ENCODE measurements around the gene ADGRG1. TPM values are rescaled to one million over a fixed set of nuclear protein-coding genes. Genes with fewer than 3 reads are reported as not detected.

ADGRG1 gene
- total RNA-seq, 2 donors from 2014 or later: 0.64 TPM

DNA sequence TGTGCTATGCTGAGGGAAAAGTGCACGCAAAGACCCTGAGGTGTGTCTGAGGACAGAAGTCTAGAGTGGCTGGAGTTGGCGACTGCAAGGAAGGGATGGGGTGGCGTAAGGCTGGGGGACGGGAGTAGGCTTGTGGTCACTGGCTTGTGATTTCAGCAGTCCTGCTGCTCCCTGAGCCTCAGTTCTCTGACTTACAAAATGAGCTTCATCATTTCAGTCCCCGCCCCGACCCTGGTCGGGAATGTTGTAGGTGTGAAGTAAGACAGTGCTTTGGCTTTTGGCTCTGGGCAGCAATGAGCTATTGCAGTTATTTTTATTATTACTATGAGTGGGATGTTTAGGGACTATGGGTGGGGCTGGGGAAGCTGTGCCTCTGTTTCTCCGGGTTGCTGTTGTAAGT, 8.6 kb downstream of the ADGRG1 start:
- H3K27ac ChIP-seq (ENCODE audit: low read depth, low read length): peak overlapping the region; percentile 99
- no peaks in the 10 kb centered on the region for H3K4me1 ChIP-seq (ENCODE audit: control insufficient read depth, insufficient read depth, low read length)
- no peak overlapping the region for H3K4me3 ChIP-seq (ENCODE audit: low read length)
- TF ChIP-seq, protein P1, sequence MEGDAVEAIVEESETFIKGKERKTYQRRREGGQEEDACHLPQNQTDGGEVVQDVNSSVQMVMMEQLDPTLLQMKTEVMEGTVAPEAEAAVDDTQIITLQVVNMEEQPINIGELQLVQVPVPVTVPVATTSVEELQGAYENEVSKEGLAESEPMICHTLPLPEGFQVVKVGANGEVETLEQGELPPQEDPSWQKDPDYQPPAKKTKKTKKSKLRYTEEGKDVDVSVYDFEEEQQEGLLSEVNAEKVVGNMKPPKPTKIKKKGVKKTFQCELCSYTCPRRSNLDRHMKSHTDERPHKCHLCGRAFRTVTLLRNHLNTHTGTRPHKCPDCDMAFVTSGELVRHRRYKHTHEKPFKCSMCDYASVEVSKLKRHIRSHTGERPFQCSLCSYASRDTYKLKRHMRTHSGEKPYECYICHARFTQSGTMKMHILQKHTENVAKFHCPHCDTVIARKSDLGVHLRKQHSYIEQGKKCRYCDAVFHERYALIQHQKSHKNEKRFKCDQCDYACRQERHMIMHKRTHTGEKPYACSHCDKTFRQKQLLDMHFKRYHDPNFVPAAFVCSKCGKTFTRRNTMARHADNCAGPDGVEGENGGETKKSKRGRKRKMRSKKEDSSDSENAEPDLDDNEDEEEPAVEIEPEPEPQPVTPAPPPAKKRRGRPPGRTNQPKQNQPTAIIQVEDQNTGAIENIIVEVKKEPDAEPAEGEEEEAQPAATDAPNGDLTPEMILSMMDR (conservative IDR thresholded peaks at IDR 0.05): no peak
- no peak overlapping the region for H3K9ac ChIP-seq (ENCODE audit: extremely low read depth, low read length, poor library complexity, severe bottlenecking)
- peaks cover 7% of the 10 kb centered on the region for H3K27me3 ChIP-seq (ENCODE audit: control insufficient read depth, insufficient read depth, low read length, poor library complexity, severe bottlenecking)
- peaks cover 13% of the 10 kb centered on the region for H3K27me3 Mint-ChIP-seq (ENCODE audit: insufficient read depth)
- H3K36me3 ChIP-seq (ENCODE audit: control insufficient read depth, insufficient read depth, low read length): no peaks in the 10 kb centered on the region
- no peaks in the 10 kb centered on the region for H3K9me3 ChIP-seq (ENCODE audit: control insufficient read depth, low read length)
- 83 to 86% methylated on average over 7 to 8 of the region's 8 CpGs for WGBS, 2 experiments (ENCODE audit: insufficient coverage in 1 of 2, insufficient read length in 1 of 2)
- no peaks in the 10 kb centered on the region for H3K9me3 Mint-ChIP-seq
- H3K4me3 Mint-ChIP-seq: no peak overlapping the region
- no peak for DNase-seq
- H3K27ac Mint-ChIP-seq: no peak overlapping the region
- no peaks in the 10 kb centered on the region for H3K36me3 Mint-ChIP-seq (ENCODE audit: low read depth)
- H3K4me1 Mint-ChIP-seq: peaks cover 12% of the 10 kb centered on the region

DNA sequence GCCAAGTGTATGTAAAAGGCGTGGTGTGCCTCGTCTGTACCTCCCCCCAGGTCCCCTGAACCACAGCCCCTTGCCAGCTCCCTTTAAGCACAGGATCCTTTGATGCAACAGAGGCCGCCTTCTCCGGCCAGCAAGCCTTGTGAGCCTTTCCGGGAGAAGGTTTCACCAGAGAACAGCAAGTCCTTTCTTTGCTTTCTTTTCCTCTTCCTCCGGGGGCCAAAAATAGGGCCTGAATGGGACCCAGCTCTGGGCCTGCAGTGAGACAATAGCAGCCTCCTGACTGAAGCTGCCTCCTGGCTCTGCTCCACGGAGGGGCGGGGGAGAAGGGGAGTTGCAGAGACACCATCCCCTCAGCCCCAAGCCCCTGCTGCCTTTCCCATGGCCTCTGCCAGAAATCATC, 9.0 kb downstream of the ADGRG1 start:
- no peak for DNase-seq
- WGBS, 2 experiments (ENCODE audit: insufficient coverage in 1 of 2, insufficient read length in 1 of 2): 44 to 68% methylated on average over 4 to 8 of the region's 8 CpGs
- peak overlapping the region; percentile 99 for H3K27ac ChIP-seq (ENCODE audit: low read depth, low read length)

DNA sequence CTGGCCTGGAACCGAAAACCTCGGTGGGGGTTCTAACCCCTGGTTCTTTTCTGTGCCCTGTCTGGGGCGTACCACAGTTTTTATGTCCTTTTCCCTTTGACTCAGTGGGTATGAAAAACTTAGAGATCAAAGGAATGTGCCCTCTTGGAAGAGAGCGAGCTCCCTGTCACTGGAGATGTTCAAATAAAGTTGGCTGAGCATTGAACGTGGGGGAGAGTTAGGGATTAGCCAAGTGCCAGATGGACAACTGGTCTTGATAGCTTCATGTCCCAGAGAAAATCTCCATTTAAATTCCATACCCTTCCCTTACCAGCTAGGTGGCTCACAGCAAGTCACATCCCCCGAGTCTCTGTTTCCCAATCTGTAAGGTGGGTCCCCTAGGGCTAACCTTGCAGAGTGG, 9.5 kb downstream of the ADGRG1 start:
- H3K9me3 Mint-ChIP-seq: no peaks in the 10 kb centered on the region
- no peak overlapping the region for H3K4me3 ChIP-seq (ENCODE audit: low read length)
- H3K27ac Mint-ChIP-seq: no peak overlapping the region
- TF ChIP-seq, protein P1 (conservative IDR thresholded peaks at IDR 0.05): no peak
- H3K9ac ChIP-seq (ENCODE audit: extremely low read depth, low read length, poor library complexity, severe bottlenecking): no peak overlapping the region
- 88 to 91% methylated on average over 1 to 6 of the region's 6 CpGs for WGBS, 2 experiments (ENCODE audit: insufficient coverage in 1 of 2, insufficient read length in 1 of 2)
- no peaks in the 10 kb centered on the region for H3K4me1 ChIP-seq (ENCODE audit: control insufficient read depth, insufficient read depth, low read length)
- H3K36me3 Mint-ChIP-seq (ENCODE audit: low read depth): no peaks in the 10 kb centered on the region
- H3K27me3 ChIP-seq (ENCODE audit: control insufficient read depth, insufficient read depth, low read length, poor library complexity, severe bottlenecking): peaks cover 7% of the 10 kb centered on the region
- H3K4me3 Mint-ChIP-seq: no peak overlapping the region
- DNase-seq: no peak
- peak overlapping the region; percentile 99 for H3K27ac ChIP-seq (ENCODE audit: low read depth, low read length)
- H3K9me3 ChIP-seq (ENCODE audit: control insufficient read depth, low read length): no peaks in the 10 kb centered on the region
- H3K36me3 ChIP-seq (ENCODE audit: control insufficient read depth, insufficient read depth, low read length): no peaks in the 10 kb centered on the region
- H3K4me1 Mint-ChIP-seq: peaks cover 12% of the 10 kb centered on the region
- H3K27me3 Mint-ChIP-seq (ENCODE audit: insufficient read depth): peaks cover 13% of the 10 kb centered on the region

More for the DNA sequence above, 9.0 kb downstream of the ADGRG1 start:
- Histone ChIP-seq H3K36me3 (ENCODE audit: control insufficient read depth, insufficient read depth, low read length) (no peaks in the 10 kb centered on the region), H3K9ac (ENCODE audit: extremely low read depth, low read length, poor library complexity, severe bottlenecking) (no peak overlapping the region), H3K4me1 (ENCODE audit: control insufficient read depth, insufficient read depth, low read length) (no peaks in the 10 kb centered on the region), H3K4me3 (ENCODE audit: low read length) (no peak overlapping the region), H3K9me3 (ENCODE audit: control insufficient read depth, low read length) (no peaks in the 10 kb centered on the region), H3K27me3 (ENCODE audit: control insufficient read depth, insufficient read depth, low read length, poor library complexity, severe bottlenecking) (peaks cover 7% of the 10 kb centered on the region)
- H3K27ac Mint-ChIP-seq: no peak overlapping the region
- H3K4me3 Mint-ChIP-seq: no peak overlapping the region
- H3K9me3 Mint-ChIP-seq: no peaks in the 10 kb centered on the region
- peaks cover 12% of the 10 kb centered on the region for H3K4me1 Mint-ChIP-seq
- H3K27me3 Mint-ChIP-seq (ENCODE audit: insufficient read depth): peaks cover 13% of the 10 kb centered on the region
- TF ChIP-seq, protein P1 (conservative IDR thresholded peaks at IDR 0.05): no peak
- H3K36me3 Mint-ChIP-seq (ENCODE audit: low read depth): no peaks in the 10 kb centered on the region

Data from endodermal cell (in vitro differentiated cells).